AG10803 (cell line): ENCODE measurements around the gene ALG10.
"Not testable (repeated sequence)": the region's sequence is repeated elsewhere in the genome, so short reads cannot be mapped to it uniquely, and the experiment has no call there.

Experiments used
- DNase-seq: peaks from one replicate; pipeline ENCODE4 v3.0.0; 2010; ENCODE audit warnings: low read depth
- H3K4me3 ChIP-seq: 2 replicates; pipeline ENCODE4 v1.5.1; 2011; ENCODE audit warnings: mild to moderate bottlenecking, low read length, control low read depth
- TF ChIP-seq, protein P1 (sequence below): conservative IDR thresholded peaks from 2 replicates; pipeline ENCODE4 v1.5.1; 2011; ENCODE audit warnings: mild to moderate bottlenecking, low read length, control low read depth, inconsistent platforms

ALG10 gene, protein sequence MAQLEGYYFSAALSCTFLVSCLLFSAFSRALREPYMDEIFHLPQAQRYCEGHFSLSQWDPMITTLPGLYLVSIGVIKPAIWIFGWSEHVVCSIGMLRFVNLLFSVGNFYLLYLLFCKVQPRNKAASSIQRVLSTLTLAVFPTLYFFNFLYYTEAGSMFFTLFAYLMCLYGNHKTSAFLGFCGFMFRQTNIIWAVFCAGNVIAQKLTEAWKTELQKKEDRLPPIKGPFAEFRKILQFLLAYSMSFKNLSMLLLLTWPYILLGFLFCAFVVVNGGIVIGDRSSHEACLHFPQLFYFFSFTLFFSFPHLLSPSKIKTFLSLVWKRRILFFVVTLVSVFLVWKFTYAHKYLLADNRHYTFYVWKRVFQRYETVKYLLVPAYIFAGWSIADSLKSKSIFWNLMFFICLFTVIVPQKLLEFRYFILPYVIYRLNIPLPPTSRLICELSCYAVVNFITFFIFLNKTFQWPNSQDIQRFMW

DNA sequence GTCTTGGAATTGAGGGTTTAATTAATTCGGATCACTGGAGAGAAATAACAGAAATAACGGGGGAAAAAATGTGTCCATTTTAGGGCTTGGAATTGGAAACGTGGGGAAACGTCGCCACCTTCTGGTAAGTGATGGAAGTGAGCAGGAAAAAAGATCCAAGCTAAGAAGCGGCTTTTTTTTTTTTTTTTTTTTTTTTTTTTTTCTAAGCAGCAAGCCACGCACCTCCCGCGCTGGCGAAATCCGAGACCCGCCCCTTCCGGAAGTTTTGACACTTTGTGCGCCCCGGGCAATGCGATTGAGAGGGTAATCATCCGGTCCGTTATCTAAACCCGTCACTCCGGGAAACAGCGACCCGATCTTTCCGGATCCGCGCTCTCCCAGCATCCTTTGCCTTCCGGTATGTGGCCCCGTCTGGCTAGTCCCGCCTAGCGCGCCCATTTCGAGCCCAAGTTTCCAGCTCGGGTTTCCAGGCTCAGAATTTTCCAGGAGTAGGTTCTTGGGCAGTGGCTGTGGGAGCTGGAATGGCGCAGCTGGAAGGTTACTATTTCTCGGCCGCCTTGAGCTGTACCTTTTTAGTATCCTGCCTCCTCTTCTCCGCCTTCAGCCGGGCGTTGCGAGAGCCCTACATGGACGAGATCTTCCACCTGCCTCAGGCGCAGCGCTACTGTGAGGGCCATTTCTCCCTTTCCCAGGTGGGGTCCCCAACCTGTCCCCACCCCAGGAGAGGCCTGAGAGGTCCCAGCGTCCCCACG, at the start of gene ALG10:
Gene ALG10 (plus strand): TSS at position 418 of the 752 bp plus-strand sequence. CDS start 104 bp downstream, at position 522.
- peak; percentile 97 for DNase-seq
- H3K4me3 ChIP-seq = peak within 1 kb of the TSS; percentile 82
- TF ChIP-seq, protein P1, sequence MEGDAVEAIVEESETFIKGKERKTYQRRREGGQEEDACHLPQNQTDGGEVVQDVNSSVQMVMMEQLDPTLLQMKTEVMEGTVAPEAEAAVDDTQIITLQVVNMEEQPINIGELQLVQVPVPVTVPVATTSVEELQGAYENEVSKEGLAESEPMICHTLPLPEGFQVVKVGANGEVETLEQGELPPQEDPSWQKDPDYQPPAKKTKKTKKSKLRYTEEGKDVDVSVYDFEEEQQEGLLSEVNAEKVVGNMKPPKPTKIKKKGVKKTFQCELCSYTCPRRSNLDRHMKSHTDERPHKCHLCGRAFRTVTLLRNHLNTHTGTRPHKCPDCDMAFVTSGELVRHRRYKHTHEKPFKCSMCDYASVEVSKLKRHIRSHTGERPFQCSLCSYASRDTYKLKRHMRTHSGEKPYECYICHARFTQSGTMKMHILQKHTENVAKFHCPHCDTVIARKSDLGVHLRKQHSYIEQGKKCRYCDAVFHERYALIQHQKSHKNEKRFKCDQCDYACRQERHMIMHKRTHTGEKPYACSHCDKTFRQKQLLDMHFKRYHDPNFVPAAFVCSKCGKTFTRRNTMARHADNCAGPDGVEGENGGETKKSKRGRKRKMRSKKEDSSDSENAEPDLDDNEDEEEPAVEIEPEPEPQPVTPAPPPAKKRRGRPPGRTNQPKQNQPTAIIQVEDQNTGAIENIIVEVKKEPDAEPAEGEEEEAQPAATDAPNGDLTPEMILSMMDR = peak; percentile 74

GRCh38 chr12:33972884-33973283, 49.4 kb upstream of the ALG10 start:
- not testable (repeated sequence) for DNase-seq, H3K4me3 ChIP-seq

DNA sequence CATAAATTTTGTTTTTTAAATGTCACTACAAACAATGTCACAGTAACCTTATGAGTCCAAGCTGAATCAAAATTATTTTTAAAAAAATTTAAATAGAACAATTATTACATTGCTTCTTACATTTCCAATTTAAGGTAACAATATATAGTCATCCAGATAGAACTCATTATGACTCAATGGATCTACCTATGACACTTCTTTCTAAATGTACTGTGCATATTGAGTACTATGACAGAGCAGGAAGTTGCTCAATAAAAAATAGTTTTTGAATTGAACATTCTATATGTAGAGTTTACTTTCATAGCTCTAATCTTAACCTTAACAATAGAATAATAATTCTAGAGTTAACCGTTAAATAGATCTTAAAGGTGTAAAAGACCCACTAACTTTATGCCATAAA, 44.4 kb upstream of the ALG10 start:
- no peak for DNase-seq
- H3K4me3 ChIP-seq = no peak overlapping the region
- TF ChIP-seq, protein P1 = no peak

DNA sequence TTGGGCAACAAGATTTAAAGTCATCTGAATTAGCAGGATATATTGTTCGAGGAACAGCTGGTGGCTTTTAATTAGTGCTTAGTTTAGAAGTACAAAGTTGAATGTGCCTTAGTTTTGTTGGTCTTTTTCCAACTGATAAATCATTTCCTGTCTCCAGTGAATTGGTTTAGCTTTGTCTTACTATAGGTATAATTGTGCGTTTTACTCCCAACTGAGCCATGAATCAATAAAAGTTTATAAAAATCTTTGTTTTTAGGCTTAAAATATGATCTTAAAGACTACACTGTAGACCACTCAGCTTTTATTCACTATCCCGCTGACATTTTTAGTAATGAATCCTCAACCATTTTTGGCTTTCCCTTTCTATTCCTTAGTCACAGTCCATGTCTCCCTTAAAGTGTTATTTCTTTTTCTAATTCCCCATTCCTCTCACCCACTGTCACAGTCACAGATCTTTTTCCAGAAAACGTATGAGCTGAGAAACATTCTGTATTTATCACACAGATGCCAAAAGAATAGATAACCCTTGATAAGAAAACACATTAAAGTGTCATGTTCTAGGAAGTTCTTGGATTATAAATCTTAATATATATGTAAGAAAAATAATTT, 34.0 kb upstream of the ALG10 start:
- TF ChIP-seq, protein P1 = no peak
- DNase-seq = no peak

DNA sequence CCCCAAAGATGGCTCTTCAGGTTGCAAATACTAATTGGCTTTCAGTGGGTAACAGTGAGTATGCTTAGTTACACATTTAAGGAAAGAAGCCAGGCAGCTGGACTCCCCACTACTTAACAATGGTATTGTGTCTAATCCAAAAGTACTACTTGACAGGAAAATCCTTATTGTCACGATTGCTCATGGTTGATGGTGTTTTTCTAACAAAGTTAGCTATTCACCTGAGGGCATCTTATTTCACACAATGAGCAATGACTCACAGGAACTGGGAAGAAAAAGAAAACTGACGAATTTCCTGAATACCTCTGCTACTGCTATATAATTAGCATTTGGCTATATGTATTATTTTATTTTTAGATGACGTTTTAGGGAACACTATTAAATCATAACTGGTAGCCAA, 33.4 kb upstream of the ALG10 start:
- TF ChIP-seq, protein P1 = no peak
- H3K4me3 ChIP-seq = no peak overlapping the region

More for the DNA sequence above, 34.0 kb upstream of the ALG10 start:
- H3K4me3 ChIP-seq = no peak overlapping the region

DNA sequence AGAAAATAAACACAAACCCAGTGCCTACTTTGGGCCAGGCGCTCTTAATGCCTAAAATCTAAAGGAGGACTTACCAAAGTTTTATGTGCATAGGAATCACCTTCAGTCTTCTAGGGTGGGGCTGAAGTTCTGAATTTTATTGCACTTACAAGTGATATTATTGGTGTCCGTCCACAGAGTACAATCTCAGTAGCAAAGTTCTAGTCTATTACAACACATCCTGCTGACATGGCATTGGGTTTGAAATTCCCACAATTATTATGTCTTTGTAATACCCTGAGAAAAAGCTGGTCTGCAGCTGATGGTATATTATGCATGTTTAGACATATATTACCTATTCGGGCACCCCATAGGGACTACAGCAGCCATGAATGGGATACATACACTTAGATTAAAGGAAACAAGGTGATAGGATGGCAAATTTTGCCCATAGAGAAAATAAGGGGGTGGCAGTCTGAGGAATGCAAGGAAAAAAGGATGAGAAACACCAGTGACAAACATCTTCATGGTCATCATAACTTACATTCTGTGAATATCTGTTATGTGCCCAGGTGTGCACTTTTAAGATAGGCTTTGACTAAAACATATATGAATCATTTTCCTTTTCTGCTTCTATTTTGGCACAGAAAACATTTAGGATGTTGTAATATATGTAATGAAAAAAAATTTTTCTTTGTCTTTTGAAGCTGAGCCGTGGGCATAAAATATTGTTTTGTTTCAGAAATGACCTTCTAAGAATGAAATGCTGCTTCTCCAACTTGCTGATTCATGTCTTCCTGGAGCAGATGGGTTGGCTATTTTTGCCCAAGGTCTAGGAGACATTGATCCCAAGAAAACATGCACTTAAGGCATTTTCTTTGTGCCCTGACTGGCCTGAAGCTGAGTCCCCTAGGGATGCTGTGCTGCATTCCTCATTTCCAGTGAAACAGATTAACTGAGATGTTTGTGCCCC, 27.2 kb upstream of the ALG10 start:
- TF ChIP-seq, protein P1 = no peak
- DNase-seq = no peak
- no peak overlapping the region for H3K4me3 ChIP-seq

More for the DNA sequence above, 33.4 kb upstream of the ALG10 start:
- no peak for DNase-seq

DNA sequence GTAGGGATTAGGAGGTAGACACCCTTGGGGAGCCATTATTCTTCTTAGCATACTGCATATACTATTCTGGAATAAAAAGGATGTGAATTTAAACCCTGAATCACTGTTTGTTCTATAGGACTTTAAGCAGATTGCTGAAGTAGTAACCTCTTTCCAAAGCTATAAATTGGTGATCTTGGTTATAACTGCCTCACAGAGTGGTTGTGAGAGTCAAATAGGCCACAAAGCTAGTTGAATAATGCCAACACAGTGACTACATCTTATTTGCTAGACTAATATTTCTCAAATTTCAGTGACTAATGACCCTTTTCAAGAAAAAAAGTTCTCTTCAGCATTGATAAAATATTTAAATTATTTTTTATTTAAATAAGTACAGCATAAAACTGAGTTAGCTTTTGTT, 13.5 kb upstream of the ALG10 start:
- DNase-seq = not testable (repeated sequence)

More for the DNA sequence above, 13.5 kb upstream of the ALG10 start:
- not testable (repeated sequence) for H3K4me3 ChIP-seq
